OCI-LY1 (cell line): ENCODE data around the gene CYP2W1.

Experiments
- CTCF ChIP-seq: fragments of 200-600 bp; sonication (generic), shearing (Covaris generic); IDR thresholded peaks from 2 replicates; pipeline ENCODE4 v1.5.1; 2017; ENCODE audit warnings: mild to moderate bottlenecking, antibody characterized with exemption, low read length, moderate library complexity, mixed read lengths
- EZH2 ChIP-seq: fragments of 200-600 bp; sonication (generic), shearing (Covaris generic); IDR thresholded peaks from 2 replicates; pipeline ENCODE4 v1.8.0; 2017; ENCODE audit warnings: borderline replicate concordance, mixed run types, mild to moderate bottlenecking, antibody characterized with exemption, low read length, moderate library complexity, mixed read lengths

DNA sequence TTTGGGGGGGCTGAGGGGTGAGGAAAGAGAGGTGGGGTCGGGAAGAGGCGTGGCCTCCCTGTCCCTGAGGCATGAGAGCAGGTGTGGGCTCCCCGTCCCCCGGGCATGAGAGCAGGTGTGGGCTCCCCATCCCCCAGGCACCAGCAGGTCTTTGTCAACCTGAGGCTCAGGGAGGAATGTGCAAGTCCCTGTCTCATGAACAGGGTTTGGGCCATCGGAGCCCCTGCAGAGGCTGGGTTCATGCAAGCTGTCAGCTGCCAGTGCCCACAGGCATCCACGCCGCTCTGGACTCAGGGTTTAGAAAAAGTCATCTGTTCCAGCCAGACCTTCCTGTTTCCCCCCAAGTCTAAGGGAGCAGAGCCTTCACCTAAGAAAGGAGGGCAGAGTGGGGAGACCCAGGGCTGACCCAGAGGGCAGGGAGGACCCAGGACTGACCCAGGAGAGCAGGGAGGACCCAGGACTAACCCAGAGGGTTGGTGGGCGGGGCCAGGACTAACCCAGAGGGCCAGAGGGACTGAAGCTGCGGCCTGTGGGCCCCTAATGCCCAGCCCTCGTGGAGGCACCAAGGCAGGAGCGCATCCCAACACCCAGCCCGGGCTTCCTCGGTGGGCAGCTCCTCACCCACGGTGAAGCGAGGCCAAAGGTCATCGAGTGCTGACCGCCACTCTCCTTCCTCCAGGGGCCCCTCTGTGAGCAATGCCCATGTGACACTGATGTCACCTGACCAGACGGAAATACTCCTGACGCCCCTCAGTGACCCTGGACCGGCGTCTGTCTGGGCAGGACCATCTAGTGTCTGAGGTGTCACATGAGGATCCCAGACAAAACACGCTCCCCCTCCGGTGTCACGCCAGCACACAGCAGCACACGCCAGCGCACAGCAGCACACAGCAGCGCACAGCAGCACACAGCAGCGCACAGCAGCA, 32.5 kb downstream of the CYP2W1 start:
- TF ChIP-seq CTCF (no peak), EZH2 (no peak)
